ENCODE results near the gene CHRD.
"Not testable (repeated sequence)": the region's sequence is repeated elsewhere in the genome, so short reads cannot be mapped to it uniquely, and the experiment has no call there.

The CHRD gene
- 0 to 0.04 reads per million in 2 experiments for total RNA-seq

DNA sequence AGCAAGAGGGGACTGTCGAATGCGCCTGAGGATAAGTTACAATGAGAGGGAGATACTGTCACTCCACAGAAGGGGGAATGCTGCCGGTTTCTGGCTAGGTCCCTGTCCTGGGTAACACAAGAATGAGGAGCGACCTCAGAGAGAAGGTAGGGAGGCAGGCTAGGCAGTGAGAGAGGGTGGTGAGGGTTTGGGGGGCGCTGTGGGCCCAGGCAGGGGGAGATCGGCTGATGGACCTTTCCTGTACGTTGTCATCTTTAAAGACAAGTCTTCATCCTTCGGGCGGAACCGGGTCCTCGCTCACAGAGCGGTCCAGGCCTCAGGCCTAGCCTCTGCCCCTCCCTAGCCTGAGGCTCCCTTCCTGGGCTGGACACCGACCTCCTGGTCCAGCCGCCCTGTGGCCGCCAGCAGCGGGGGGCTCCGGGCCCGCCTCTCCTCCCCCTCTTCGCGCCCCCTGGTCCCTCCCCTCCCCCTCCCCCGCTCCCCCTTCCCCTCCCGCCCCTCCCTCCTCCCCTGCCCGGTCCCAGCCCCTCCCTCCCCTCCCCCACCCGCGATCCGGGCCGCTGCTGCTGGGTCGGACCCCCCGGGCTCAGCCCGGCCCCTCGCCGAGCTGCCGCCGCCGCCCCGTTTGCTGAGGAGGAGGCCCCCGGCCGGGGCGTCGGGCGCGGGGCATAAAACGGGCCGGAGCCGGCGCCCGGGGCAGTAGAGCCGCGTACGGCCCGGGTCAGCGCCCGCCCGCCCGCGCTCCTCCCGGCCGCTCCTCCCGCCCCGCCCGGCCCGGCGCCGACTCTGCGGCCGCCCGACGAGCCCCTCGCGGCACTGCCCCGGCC is at the start of gene CHRD:
CHRD (plus strand) TSS at position 697 of the 827 bp plus-strand sequence. CDS start 265 bp downstream, outside the sequence.
- DNase-seq (ENCODE audit: low read depth), result no peak

DNA sequence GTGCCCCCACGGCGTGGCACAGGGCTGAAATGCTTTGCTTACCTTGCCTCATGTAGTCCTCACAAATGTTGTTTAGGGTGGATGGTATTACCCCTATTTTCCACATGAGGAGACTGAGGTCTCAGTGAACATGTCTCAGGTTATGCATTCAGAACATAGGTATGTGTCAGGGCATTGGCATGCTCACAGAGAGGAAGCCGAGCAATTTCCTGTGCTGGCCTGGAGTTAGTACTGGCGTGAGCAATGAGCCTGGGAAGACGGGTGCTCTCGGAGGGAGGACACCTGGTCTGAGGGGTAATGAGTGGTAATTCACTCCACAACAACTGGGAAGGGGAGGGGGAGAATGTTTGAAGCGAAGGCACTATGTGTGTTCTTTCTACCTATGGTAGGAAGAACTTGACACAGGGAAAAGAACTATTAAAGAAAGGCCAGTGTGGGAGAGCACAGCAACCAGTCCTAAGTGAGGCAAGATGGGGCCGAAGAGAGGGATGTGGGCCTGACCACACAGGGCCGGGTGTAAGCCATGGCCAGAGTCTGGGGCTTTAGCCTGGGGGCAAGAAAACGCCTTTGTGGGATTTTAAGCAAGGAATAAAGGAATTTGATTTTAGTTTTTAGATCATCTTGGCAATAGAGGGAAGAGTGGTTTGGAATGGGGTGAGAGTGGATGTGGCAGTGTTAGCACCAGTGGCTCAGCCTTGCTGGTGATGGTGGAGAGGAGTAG is 47.3 kb upstream of the CHRD start:
- no peak for DNase-seq (ENCODE audit: low read depth)

DNA sequence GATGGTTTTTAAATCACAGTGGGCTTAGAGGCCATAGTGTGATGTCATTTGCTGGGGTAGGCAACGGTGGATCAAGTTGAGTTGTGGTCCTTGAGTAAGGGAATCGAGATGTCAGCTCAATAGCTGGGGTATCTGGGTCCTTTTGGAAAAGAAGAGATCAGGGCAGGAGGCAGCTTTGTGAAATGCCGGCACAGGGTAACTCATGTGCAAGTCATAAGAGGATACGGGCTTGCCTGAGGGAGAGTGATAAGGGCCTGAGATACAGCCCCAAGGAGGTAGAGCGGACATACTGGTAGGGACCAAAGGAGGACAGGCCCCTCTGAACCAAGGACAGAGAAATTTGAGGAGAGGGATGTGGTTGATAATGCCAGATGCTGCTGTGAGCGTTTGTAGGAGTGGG is 46.7 kb upstream of the CHRD start:
- DNase-seq (ENCODE audit: low read depth), result no peak

DNA sequence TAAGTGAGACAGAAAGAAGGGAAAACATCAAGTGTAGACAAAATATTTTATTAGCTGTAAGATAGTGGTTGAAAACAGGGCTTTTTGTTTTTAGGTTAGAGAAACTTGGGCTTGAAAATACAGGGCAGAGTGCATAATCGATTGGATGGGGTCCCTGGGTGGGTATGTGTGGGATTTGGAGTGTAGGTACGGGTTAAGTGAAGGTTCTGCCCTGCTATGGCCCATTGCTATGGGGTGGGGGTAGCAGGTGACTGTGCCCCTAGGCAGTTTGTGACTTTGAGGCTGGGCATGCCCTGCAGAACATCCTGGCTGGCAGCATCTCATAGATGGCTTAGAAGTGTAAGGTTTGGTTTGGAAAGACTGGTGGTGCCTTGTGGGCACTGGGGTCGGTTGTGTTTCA is 46.2 kb upstream of the CHRD start:
- DNase-seq (ENCODE audit: low read depth), result no peak

DNA sequence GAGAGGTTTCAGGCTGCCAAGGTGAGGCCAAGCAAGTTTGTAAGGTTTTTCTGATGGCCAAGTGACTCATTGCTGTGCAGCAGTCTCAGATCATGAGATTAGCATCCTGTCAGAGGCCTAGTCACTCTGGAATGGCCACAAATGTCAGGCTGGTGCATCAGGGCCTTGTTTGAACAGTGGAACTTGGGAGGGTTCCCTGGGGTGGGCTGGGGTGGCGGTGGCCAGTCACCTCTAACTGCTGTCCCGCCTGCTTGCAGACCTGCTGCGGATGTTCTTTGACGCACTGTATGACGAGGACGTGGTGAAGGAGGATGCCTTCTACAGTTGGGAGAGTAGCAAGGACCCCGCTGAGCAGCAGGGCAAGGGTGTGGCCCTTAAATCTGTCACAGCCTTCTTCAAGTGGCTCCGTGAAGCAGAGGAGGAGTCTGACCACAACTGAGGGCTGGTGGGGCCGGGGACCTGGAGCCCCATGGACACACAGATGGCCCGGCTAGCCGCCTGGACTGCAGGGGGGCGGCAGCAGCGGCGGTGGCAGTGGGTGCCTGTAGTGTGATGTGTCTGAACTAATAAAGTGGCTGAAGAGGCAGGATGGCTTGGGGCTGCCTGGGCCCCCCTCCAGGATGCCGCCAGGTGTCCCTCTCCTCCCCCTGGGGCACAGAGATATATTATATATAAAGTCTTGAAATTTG is 45.2 kb upstream of the CHRD start:
- DNase-seq (ENCODE audit: low read depth), result peak; percentile 28

DNA sequence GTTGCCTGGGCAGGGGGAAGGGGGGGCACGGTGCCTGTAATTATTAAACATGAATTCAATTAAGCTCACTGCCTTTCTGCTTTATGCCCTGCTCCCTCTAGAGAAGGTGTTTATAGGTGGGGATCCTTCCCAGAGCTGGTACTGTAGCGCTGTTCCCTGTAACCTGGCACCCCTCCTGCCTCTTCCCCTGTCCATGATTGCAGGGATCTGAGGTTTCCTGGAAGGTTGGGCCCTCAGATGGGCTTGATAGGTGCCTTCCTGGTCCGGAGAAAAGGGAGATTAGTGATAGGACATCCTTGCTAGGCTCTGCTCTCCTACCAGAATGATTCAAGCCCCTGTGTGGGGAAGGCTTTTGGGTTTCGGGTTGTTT is 44.6 kb upstream of the CHRD start:
- no peak for DNase-seq (ENCODE audit: low read depth)

DNA sequence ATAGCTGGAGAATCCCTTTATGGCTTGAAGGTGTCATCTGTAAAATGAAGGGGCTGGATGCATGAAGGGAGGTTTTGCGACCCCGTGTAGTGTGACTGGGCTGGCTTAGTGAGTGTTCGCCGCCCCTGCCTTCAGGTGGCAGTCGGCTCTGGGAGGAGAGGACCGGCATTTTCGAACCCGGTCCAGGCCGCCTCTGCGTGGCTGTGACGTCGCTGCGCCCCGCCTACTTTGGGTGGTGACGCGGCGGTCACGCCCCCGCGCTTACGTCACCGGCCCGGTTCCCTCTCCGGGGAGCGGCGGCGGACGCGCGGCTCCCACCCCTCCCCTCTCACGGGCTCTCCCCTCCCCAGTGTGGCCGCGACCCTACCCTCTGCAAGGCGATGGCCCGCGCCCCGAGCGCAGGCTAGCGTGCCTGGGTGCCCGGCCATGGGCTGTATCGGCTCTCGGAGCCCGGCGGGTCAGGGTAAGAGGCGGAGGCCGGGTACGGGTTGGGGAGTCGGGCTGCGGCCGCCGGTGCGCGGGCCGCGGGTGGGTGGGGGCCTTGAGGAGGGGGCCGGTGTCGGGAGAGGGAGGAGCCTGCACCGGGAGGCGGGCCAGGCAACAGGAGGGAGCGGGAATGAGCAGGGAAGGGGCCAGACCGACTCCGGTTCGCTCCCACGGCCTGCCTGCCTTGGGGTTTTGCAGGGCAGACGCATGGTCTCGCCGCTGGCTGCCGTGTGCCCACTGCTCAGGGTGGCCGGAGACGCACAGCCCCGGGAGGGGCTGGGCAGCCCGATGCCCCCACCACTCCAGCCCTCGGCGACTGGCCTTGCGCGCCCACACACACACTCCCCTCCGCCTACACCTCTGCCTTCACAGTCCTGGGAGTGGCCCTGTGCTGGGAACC is 44.0 kb upstream of the CHRD start:
- DNase-seq (ENCODE audit: low read depth), result peak; percentile 80

DNA sequence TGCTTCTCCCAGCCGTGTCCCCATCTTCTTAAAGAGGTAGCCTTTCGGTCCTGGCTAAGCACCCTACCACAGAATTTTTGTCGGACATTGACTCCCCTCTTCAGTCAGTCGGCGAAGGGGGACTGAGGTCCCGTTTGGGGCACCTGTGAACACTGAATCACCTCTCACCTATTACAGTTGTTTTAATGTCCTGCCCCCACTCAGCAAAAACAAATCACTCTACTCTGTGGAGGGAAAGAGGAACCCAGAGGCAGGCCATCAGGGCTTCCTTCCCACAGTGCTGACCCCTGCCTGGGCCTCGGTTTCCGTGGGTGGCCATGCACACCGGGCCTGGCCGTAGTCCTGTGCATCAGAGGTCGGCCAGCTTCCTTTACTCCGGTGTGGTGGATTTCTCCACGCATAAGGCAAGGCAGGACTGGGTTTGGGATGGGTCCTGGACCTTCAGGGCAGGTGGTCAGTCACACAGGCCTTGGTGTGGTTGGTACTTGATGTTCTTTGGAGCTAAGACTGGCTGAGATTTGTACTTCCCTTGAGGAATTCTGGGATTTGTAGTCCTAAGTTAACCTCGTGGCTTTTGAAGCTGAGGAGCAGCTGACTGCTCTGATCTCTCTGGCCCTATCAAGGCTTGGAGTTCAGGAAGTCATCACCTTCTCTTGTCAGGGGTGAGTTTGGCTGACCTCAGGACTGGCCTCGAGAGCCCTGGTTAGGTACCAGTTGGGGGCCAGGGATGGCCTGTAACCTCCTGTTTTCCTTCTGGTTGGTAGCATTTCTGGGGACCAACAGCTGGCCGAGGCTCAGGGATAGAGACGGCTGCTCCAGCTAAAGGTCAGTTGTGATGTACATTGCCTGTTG is 43.1 kb upstream of the CHRD start:
- no peak for DNase-seq (ENCODE audit: low read depth)

DNA sequence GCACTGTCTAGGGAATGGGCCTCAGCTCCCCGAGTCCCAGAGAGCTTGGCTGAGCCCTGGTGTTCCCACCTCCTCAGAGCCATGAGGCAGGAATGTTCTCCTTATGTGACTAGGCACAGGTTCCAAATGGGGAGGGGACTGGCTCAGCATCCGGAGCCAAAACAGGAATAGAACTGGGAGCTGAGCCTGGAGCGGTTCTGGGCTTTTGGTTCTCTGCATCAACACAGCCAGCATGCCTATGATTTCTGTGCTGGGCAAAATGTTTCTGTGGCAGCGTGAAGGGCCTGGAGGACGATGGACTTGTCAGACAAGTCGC is 42.5 kb upstream of the CHRD start, which contains the start of gene FAM131A:
FAM131A (plus strand) TSS at position 202 of the 316 bp plus-strand sequence; CDS start at position 233, 31 bp downstream.
- DNase-seq (ENCODE audit: low read depth), result no peak

DNA sequence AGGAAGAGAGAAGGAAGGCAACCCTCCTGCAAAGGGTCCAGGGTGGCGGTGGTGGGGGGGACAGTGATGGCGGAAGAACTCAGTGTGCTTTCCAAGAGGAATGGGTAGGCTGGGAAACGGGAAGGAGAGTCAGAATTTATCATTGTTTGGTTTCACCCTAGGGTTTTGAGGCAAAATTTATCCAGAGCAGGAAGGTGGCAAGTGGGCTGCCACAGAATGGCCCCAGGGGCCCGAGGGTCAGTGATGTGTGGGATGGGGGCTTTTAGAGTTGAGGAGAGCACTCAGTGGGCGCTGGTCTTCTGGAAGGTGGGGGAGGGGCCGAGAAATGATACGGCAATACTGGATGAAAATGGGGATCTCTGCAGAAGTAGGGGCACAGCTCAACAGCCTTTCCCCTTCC is 41.9 kb upstream of the CHRD start:
- no peak for DNase-seq (ENCODE audit: low read depth)

DNA sequence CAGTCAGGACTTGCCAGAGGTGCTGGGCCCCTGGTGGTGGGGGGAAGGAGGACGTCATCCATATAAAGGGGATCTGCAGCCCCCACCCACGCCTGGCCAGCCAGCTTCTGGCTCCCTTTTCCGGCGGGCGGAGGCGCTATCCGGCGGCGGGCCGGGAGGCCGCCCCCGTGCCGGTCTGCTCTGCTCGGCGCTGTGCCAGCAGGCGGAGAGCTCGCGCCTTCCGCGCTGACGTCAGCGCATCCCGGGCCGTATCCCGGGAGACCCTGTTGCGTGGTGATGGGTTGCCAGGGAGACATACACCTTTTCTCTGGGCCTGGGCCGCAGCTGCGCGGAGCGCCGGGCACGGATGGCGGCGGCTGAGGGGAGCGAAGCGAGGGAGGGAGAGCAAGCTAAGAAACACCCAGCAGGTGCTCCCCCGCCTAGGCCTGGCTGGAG is 41.3 kb upstream of the CHRD start:
- peak; percentile 16 for DNase-seq (ENCODE audit: low read depth)

DNA sequence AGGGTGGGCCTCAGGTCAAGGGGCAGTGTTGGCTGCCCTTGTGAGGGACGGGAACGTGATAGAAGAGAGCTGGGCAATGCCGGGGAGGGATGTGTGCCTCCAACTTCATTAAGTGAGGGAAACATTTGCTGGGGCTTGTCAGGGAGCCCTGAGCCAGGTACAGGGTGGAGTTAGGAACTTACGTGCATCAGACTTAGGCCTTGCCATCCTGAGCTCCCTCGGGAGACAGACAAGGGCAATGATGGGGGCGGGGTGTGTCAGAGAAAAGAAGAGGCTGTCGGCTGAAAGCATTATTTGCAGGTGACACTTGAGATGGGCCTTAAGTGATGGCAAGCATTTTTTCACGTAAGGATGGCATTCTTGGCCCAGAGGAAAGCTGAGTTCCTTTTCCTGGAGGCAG is 40.9 kb upstream of the CHRD start:
- DNase-seq (ENCODE audit: low read depth), result no peak

DNA sequence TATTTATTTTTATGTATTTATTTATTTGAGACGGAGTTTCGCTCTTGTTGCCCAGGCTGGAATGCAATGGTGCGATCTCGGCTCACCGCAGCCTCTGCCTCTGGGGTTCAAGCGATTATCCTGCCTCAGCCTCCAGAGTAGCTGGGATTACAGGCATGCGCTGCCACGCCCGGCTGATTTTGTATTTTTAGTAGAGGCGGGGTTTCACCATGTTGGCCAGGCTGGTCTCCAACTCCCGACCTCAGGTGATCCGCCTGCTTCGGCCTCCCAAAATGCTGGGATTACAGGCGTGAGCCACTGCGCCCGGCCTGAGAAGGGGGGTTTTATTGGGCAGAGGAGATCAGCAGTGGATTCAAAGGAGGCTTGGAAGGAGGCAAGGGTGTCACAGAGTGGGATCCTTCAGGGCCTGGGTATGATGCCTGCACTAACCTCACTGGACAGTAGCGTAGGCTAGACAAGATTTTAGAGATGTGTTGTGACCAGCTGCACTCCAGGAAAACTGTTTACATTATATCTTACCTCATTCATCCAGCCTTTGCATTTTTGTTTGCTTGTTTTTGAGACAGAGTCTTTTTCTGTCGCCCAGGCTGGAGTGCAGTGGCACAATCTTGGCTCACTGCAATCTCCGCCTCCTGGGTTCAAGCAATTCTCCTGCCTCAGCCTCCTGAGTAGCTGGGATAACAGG is 40.3 kb upstream of the CHRD start:
- not testable (repeated sequence) for DNase-seq (ENCODE audit: low read depth)

DNA sequence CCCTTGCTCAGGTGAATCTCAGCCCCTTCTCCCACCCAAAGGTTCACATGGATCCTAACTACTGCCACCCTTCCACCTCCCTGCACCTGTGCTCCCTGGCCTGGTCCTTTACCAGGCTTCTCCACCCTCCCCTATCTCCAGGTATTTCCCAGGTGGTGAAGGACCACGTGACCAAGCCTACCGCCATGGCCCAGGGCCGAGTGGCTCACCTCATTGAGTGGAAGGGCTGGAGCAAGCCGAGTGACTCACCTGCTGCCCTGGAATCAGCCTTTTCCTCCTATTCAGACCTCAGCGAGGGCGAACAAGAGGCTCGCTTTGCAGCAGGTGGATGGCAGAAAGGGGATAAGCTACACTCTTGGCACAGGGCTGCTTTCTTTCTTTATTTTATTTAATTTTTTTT is 37.9 kb upstream of the CHRD start:
- DNase-seq (ENCODE audit: low read depth), result no peak

DNA sequence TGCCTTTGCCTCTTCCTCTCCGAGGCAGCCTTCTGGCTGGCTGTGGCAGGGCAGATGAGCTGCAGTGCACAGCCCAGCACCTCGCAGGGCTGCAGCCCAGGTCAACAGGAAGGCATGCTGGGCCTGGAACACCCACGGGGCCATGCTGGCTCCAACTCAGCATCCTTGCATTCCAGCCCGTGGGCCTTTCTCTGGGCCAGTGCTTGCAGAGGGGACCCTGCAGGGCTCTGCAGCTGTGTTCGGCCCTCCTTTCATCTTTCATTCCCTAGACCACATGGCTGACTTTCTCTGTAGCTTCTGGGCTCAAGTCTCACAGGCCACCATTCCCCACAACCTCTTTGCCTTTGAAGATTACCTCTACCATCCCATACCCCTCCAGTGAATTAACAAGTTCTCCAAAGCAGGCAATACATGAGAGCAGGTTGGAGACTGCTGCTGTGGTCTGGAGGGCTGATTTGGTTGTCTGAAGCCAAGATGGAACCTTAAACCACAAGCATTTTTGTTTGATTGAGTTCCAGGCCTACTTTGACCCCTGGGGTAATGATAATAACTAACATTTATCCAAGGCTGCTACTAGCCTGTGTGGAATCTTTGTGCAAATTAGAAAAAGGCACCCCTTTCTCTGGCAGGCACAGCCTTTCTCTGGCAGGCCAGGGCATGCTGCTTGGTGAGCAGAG is 36.5 kb upstream of the CHRD start:
- no peak for DNase-seq (ENCODE audit: low read depth)

DNA sequence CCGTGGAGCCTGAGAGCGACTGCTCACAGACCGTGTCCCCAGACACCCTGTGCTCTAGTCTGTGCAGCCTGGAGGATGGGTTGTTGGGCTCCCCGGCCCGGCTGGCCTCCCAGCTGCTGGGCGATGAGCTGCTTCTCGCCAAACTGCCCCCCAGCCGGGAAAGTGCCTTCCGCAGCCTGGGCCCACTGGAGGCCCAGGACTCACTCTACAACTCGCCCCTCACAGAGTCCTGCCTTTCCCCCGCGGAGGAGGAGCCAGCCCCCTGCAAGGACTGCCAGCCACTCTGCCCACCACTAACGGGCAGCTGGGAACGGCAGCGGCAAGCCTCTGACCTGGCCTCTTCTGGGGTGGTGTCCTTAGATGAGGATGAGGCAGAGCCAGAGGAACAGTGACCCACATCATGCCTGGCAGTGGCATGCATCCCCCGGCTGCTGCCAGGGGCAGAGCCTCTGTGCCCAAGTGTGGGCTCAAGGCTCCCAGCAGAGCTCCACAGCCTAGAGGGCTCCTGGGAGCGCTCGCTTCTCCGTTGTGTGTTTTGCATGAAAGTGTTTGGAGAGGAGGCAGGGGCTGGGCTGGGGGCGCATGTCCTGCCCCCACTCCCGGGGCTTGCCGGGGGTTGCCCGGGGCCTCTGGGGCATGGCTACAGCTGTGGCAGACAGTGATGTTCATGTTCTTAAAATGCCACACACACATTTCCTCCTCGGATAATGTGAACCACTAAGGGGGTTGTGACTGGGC is 35.1 kb upstream of the CHRD start:
- no peak for DNase-seq (ENCODE audit: low read depth)

DNA sequence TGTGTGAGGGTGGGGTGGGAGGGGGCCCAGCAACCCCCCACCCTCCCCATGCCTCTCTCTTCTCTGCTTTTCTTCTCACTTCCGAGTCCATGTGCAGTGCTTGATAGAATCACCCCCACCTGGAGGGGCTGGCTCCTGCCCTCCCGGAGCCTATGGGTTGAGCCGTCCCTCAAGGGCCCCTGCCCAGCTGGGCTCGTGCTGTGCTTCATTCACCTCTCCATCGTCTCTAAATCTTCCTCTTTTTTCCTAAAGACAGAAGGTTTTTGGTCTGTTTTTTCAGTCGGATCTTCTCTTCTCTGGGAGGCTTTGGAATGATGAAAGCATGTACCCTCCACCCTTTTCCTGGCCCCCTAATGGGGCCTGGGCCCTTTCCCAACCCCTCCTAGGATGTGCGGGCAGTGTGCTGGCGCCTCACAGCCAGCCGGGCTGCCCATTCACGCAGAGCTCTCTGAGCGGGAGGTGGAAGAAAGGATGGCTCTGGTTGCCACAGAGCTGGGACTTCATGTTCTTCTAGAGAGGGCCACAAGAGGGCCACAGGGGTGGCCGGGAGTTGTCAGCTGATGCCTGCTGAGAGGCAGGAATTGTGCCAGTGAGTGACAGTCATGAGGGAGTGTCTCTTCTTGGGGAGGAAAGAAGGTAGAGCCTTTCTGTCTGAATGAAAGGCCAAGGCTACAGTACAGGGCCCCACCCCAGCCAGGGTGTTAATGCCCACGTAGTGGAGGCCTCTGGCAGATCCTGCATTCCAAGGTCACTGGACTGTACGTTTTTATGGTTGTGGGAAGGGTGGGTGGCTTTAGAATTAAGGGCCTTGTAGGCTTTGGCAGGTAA is 34.3 kb upstream of the CHRD start:
- DNase-seq (ENCODE audit: low read depth), result no peak
